HTERT RPE-1 (cell line): Measurements from ENCODE around the gene TERB1.
"Not testable (repeated sequence)": the region's sequence is repeated elsewhere in the genome, so short reads cannot be mapped to it uniquely, and the experiment has no call there.

ENCODE experiments used
- in situ Hi-C: fragments of 300-500 bp; cut with MboI; formaldehyde crosslinking; loops from 4 replicates; pipeline ENCODE4 v1.14.3; 2020; ENCODE audit warnings: low sequenced_read_pairs

The TERB1 gene

GRCh38 chr16:66830422-66831404, 29.3 kb upstream of the TERB1 start, which contains the start of gene NAE1:
NAE1 (minus strand) TSS chr16:66830976; CDS start chr16:66830899, 77 bp downstream.
- in situ Hi-C loops, result no loop called here

- in situ Hi-C loops, result no loop called here
Measured at GRCh38 chr16:66824006-66824405, 22.6 kb upstream of the TERB1 start.

DNA sequence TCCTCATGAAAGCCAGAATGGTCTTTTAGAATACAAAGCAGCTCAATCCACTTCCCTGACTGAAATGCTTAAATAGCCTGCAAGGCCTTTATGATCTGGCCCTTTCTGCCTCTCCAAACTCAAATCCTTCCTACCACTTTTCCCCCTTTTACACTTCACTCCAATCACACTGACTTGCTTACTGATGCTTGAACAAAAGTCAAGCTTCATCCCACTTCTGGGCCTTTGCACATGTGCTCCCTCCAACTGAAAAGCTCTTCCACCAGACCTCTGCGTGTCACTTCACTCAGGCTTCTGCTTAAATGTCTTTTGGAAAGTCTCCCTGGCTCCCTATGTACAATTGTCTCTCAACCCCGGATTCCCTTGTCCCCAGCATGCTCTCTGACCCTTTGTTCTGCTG, 13.3 kb upstream of the TERB1 start:
- in situ Hi-C loops, result no loop called here

- in situ Hi-C loops, result no loop called here
Measured at GRCh38 chr16:66811043-66811442, 9.7 kb upstream of the TERB1 start.

DNA sequence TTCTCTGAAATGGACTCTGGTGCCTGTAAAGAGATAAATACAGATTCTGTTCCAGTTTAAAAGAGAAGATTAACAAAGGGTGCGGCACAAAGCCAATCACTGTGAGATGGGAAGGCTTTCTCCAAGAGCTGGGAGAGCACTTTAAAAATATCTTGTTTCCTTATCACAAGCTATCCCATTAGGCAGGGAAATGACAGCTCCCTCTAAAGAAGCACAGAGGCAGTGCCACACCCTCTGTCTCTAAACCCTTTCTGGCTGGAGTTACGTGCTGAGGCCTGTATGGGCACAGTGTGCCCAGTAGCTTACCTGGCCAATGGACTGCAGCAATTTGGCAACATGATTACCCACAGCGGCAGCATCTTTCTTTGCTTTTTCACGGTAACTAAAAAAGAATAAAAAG, 9.0 kb upstream of the TERB1 start:
- in situ Hi-C loops, result no loop called here

DNA sequence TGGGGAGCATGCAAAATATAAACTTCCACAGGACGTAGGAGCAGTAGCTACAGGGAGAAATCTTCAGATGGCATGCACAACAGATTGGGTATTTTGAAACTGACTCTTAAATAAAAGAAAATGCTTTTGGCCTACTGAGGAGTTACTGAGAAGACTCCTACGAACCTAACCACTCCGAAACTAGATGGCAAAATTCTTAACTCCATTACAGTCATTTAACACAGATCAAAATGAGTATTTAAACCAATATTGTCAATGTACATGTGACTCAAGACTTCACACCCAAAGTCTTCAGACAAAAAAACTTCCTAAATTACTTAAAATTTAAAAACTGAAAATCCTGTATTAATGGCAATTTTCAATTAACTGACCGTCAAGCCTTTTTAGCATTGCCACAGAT, 8.4 kb upstream of the TERB1 start:
- in situ Hi-C loops, result no loop called here

DNA sequence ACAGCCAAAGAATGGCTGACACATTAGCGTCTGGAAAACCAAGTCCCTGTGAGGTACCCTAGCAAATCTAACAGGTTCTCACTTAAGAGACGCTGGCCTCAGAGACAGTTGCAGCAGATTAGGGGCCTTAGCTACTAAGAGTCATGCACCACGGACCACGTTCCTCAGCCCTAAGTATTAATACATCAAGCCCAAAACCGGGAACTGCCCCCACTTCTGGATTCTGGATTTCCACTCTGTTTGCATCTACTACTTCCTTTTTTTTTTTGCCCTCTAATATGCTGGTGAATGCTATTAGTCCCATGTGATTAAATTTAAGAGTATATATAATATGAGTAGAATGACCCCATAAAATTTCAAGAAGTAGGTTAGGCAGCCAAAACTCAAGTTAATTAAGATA, 775 bp upstream of the TERB1 start:
- in situ Hi-C loops, result no loop called here

GRCh38 chr16:66800856-66801255, 528 bp downstream of the TERB1 start:
- in situ Hi-C loops, result no loop called here

DNA sequence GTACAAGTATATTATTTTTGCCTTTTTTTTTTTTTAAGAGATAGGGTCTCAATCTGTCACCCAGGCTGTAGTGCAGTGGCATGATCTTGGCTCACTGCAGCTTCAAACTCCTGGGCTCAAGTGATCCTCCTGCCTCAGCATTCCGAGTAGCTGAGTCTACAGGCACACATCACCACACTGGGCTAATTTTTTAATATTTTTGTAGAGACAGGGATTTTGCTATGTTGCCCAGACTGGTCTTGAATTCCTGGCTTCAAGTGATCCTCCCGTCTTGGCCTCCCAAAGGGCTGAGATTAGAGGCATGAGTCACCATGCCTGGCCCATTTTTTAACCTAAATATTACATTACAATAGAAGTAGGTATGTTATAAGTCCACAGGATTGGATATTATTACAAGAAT, 3.2 kb downstream of the TERB1 start:
- in situ Hi-C loops, result no loop called here

- in situ Hi-C loops, result not testable (repeated sequence)
Measured at GRCh38 chr16:66793984-66794383, 7.4 kb downstream of the TERB1 start.

DNA sequence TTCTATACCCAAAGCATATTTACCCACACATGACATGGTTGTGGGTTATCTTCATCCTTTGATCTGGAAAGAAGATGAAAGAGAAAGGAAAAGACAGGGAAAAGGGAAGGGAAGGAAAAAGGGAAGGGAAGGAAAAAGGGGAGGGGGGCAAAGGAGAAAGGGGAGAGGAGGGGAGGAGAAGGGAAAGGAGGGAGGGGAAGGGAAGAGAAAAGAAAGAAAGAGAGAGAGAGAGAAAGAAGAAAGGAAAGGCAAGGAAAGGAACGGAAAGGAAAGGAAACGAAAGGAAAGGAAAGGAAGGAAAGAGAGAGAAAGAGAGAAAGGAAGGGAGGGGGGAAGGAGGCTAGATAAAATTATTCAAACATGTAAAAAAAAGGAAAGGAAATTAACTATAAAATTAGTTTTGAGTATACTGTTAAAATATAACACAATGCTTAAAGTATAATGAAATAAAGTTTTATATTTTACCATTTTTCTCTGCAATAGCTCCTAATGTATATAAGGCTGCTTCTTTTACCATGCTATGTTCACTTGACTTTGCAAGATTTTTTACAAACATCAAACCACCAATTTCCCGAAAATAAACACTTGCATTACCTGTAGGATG, 11.2 kb downstream of the TERB1 start:
- in situ Hi-C loops, result no loop called here

DNA sequence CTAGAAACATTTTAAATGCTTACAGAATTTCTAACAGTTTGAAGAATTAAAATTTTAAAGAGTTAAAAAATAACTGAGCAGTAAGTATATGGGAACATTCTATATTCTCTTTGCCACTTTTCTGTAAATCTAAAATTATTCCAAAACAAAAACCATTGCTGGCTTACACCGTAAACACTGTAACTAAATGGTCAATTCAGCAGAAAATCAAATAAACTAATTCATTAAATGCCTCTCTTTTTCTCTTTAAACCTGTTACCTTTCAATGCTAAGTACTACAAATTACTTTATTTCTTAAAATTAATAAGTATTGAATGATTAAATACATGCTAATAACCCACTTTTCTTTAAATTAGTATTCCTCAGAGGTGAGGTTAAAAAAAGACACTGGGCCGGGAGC, 14.0 kb downstream of the TERB1 start:
- in situ Hi-C loops, result no loop called here

DNA sequence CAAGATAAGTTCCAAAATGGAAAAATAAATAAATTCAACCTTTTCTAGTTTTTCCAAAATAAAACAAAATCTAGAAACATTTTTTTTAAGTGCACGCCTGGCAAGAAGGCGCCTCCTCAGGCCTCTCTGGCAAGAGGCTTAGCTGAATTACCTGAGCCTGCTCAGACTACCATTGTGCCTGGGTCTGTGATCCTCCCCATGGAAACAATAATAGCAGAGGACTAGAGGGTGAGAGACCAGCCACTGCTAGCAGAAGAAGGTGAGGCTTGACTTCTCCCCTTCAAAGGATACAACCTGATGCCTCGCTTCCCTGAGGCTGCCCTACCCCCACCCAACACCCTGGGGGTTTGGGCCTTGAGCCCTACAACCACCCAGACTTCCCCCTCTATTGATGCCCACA, 14.8 kb downstream of the TERB1 start:
- in situ Hi-C loops, result no loop called here

DNA sequence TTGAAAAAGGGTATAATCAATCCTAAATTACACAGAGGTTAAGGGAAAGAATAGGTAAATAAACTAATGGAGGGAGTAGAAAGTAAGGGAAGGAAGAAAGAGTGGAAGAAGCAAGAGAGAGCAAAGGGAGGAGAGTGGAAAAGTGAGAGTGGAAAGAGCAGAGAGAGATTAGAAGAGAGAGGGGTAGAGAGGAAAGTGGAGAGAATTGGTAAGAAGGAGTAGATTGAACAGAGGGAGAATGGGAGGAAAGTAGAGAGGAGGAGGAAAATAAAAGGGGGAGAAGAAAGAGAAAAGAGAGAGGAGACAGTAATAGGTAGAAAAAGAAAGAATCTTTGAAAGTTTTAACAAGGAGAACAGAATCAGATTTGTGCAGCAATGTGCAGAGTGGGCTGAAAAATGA, 24.9 kb downstream of the TERB1 start:
- in situ Hi-C loops, result no loop called here

DNA sequence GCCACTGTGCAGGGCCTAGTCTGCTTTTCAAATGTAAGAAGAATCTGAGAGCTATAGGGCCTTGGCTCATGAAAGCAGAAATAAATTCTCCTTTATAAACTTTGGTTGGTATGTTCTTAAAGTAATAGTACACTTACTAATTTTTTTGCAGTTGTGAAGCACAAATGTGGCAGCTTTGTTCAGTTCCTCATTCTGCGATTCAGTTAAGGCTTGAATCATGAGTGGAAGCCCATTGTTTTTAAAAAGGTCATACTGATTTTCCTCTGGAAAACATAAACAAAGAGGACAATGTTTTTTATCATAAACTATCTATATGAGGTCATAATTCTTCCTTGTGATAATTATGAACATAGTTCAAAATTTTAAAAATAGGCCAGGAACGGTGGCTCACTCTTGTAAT, 26.4 kb downstream of the TERB1 start:
- in situ Hi-C loops, result no loop called here

GRCh38 chr16:66758086-66758485, 43.3 kb downstream of the TERB1 start:
- in situ Hi-C loops, result no loop called here

DNA sequence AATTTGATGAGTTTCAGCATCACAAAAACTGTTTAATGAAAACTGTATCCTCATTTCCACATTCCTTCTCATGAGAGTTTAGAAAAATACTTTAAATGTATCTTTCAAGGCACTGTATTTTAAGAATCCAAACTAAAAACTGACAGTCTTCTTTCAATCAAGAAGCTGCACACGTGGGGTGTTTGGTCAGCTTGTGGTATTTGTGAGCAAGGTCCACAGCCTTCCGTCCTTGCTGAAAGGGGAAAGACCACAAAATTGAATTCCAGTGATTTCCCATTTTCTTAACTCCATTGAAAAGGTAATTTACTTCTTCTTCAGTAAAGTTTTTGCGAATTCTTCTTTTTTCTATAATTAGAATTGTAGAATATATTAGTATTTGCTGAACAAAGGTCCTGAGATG, 46.6 kb downstream of the TERB1 start:
- in situ Hi-C loops, result no loop called here

GRCh38 chr16:66754211-66754610, 47.2 kb downstream of the TERB1 start:
- in situ Hi-C loops, result no loop called here

- in situ Hi-C loops, result no loop called here
Measured at GRCh38 chr16:66752958-66753357, 48.4 kb downstream of the TERB1 start.

GRCh38 chr16:66752379-66752778, 49.0 kb downstream of the TERB1 start:
- in situ Hi-C loops, result no loop called here

GRCh38 chr16:66751992-66752322, 49.4 kb downstream of the TERB1 start:
- in situ Hi-C loops, result no loop called here

DNA sequence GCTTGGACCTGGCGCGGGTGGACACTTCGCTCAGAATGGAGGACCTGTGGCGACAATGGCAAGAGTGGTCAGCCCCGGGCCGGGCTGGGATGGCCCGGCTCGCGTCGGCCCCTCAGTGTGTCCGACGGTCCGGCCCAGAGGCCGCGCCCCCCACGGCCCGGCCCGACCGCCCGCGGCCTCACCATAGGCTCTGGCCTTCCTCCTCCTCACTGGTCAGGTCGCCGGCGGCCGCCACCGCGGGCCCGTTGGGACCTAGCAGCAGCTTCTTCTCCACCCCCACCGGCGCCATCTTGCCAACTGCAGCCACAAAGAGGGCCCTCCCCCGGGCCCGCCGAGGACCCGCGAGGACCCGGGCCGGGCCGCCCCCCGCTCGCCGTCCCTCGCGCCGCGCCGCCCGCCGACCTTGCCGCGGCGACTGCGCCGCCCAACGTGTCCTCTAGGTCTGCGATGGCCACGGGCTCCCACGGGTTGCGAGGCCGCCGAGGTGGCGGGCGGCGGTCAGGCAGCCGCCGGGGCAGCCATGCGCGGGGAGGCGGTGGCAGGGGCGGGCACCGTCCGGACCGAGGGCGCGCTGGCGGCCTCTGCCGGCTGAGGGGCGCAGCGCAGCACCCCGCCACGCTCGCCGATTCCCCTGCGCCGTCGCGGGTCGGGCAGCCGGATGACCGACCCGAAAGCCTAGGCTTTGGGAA, 49.9 kb downstream of the TERB1 start, which contains the start of gene DYNC1LI2:
TSS of gene DYNC1LI2 (minus strand) at position 307 of the 689 bp plus-strand sequence. CDS start at position 289, 18 bp downstream.
- in situ Hi-C loops, result no loop called here
